ENCODE data around the gene GEMIN2. TPM values are rescaled to one million over a fixed set of nuclear protein-coding genes. Genes with fewer than 3 reads are reported as not detected.

Gene GEMIN2
- total RNA-seq, 2 donors from 2014 or later = 35.2 to 41.7 TPM

GRCh38 chr14:39185256-39186049 is 71.3 kb downstream of the GEMIN2 start:
- Mint-ChIP-seq H3K4me3 (no peak overlapping the region), H3K9me3 (no peaks in the 10 kb centered on the region), H3K27ac (no peak overlapping the region), H3K4me1 (peaks cover 15% of the 10 kb centered on the region), H3K27me3 (ENCODE audit: insufficient read depth) (no peaks in the 10 kb centered on the region), H3K36me3 (ENCODE audit: low read depth) (peaks cover 31% of the 10 kb centered on the region)
- H3K9me3 ChIP-seq (ENCODE audit: control insufficient read depth, low read length) = no peaks in the 10 kb centered on the region
- TF ChIP-seq CTCF (conservative IDR thresholded peaks at IDR 0.05) = no peak
- no peak overlapping the region for H3K9ac ChIP-seq (ENCODE audit: extremely low read depth, low read length, poor library complexity, severe bottlenecking)
- DNase-seq = no peak
- peaks cover 51% of the 10 kb centered on the region for H3K36me3 ChIP-seq (ENCODE audit: control insufficient read depth, insufficient read depth, low read length)
- 95 to 100% methylated on average over 2 to 4 of the region's 5 CpGs for WGBS, 2 experiments (ENCODE audit: insufficient coverage in 1 of 2, insufficient read length in 1 of 2)
- no peaks in the 10 kb centered on the region for H3K27me3 ChIP-seq (ENCODE audit: control insufficient read depth, insufficient read depth, low read length, poor library complexity, severe bottlenecking)
- peaks cover 19% of the 10 kb centered on the region for H3K4me1 ChIP-seq (ENCODE audit: control insufficient read depth, insufficient read depth, low read length)
- no peak overlapping the region for H3K4me3 ChIP-seq (ENCODE audit: low read length)
- H3K27ac ChIP-seq (ENCODE audit: low read depth, low read length) = no peak overlapping the region

Other genes starting within 250 kb of the GEMIN2 start
- gene SEC23A, start 11.1 kb upstream of the GEMIN2 start, total RNA-seq = 10 to 100 TPM; 58.5 to 89.7 TPM
- 10 to 100 TPM; 24.5 to 27.2 TPM for gene TRAPPC6B, start 56.0 kb downstream of the GEMIN2 start, total RNA-seq
- 100 to 1,000 TPM; 122 to 148 TPM for gene PNN, start 60.9 kb downstream of the GEMIN2 start, total RNA-seq
- gene MIA2, start 119.6 kb downstream of the GEMIN2 start, total RNA-seq = 10 to 100 TPM; 16.8 to 26.5 TPM